AG09309 (cell line): ENCODE measurements around the gene HBD.
A peak's percentile ranks its signal among the peaks of the same experiment; 100 is the strongest.

Experiments
- DNase-seq: peaks from one replicate; pipeline ENCODE4 v3.0.0-alpha.2; 2010; ENCODE audit warnings: low read depth
- H3K4me3 ChIP-seq: 2 replicates; pipeline ENCODE4 v1.5.1; 2011; ENCODE audit warnings: mild to moderate bottlenecking, low read depth, low read length, moderate library complexity; ENCODE audit not compliant: control insufficient read depth
- TF ChIP-seq, protein P1 (sequence below): IDR thresholded peaks from 2 replicates; pipeline ENCODE4 v1.5.1; 2011; ENCODE audit warnings: mild to moderate bottlenecking, low read depth, low read length, inconsistent platforms; ENCODE audit not compliant: insufficient read depth, control insufficient read depth; ENCODE audit errors: missing control alignments

Gene HBD

DNA sequence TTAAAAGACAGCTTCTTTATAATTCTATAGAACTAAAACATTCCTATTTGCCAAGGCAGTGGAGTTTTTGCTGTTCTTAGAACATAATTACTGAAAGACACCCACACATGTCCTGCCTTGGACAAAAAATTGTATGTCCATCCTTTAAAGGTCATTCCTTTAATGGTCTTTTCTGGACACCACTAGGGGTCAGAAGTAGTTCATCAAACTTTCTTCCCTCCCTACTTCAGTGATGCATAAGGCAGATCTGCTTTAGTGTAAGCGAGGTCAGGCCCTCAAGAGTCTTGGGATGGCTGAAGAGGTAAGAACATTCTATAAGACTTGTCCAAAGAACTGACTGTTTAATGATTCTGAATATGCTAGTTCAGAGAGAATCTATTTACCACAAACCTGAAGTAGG lies 29.5 kb downstream of the HBD start:
- DNase-seq = peak; percentile 24
- H3K4me3 ChIP-seq = no peak overlapping the region

DNA sequence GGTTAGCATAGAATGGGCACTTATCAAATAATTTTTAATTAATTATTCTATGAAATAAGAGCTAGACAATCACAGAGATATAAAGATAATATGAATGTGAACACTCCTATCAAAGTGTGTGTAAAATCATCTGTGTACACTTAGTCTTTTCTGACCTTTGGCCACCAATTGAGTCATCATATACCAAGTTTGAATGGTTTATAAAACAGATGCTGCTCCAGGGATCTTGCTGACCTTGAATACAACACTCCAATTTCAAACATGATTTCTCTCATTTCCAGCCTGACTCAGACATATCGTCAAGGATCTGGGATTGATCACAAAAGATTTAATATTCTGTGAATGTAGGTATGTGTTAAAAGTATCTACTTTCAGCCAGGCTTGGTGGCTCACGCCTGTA lies 30.9 kb downstream of the HBD start:
- TF ChIP-seq, protein P1, sequence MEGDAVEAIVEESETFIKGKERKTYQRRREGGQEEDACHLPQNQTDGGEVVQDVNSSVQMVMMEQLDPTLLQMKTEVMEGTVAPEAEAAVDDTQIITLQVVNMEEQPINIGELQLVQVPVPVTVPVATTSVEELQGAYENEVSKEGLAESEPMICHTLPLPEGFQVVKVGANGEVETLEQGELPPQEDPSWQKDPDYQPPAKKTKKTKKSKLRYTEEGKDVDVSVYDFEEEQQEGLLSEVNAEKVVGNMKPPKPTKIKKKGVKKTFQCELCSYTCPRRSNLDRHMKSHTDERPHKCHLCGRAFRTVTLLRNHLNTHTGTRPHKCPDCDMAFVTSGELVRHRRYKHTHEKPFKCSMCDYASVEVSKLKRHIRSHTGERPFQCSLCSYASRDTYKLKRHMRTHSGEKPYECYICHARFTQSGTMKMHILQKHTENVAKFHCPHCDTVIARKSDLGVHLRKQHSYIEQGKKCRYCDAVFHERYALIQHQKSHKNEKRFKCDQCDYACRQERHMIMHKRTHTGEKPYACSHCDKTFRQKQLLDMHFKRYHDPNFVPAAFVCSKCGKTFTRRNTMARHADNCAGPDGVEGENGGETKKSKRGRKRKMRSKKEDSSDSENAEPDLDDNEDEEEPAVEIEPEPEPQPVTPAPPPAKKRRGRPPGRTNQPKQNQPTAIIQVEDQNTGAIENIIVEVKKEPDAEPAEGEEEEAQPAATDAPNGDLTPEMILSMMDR = no peak
- H3K4me3 ChIP-seq = no peak overlapping the region
- DNase-seq = no peak

More for the DNA sequence above, 29.5 kb downstream of the HBD start:
- TF ChIP-seq, protein P1 = peak; percentile 67

DNA sequence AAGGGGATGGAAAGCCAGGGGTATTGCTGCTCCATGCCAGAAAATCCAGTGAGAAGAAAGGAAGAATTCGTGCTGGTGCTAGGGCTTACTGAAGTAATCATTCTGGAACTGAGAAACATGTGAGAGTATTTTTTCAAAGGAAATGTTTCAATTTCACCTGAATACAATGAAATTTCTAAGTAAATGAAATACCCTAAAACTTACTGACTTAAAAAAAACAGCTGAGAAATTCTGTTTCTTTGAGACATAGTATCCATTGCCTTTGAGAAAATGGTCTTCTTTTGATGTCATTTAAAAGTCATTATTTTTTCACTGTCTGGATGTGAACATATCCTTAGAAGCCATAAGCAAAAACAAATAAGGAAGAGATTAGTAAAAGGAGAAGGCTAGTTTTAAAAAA lies 33.7 kb downstream of the HBD start, which contains the start of gene OR51V1:
TSS of gene OR51V1 (minus strand) at position 101 of the 400 bp plus-strand sequence. CDS start at position 101, 0 bp downstream.
- TF ChIP-seq, protein P1 = no peak
- no peak within 1 kb of the TSS for H3K4me3 ChIP-seq
- DNase-seq = no peak

DNA sequence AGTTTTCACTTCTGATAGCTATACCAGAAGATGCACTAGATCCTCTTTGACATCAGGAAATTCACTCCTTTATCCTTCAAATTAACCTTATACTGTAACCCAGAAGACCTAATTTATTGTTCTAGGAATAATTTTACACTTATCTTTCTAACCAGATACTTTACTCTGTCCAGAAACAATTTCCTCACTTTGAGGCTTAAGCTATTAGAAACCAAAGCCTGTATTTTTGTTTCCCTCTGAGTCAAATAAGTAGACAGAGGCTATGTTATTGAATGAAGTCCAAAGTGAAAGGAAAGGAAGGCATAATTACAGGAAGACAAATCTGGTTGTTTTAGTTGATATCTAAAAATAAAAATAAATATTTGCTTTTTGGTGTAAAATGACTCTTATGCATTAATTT lies 36.0 kb downstream of the HBD start:
- DNase-seq = no peak
- H3K4me3 ChIP-seq = no peak overlapping the region

DNA sequence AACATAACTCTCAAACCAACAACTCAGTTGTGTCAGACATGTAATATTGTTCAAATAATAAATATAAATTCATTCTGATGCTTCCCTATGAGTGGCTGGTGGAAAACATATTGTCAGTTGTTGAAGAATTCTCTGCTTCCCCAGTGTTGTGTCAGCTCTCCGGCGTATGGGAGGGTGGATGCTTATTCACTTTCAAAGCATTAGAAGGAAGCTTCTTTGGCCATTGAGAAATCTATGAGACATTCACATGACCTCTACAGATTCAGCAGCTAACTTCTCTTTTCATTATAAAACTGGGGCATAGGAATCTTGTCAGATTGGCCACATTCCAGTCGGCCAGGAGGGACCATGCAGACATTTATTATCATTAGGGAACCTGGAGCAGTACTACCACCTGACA lies 36.7 kb downstream of the HBD start:
- no peak overlapping the region for H3K4me3 ChIP-seq
- DNase-seq = no peak
- TF ChIP-seq, protein P1 = no peak

More for the DNA sequence above, 36.0 kb downstream of the HBD start:
- TF ChIP-seq, protein P1 = no peak

DNA sequence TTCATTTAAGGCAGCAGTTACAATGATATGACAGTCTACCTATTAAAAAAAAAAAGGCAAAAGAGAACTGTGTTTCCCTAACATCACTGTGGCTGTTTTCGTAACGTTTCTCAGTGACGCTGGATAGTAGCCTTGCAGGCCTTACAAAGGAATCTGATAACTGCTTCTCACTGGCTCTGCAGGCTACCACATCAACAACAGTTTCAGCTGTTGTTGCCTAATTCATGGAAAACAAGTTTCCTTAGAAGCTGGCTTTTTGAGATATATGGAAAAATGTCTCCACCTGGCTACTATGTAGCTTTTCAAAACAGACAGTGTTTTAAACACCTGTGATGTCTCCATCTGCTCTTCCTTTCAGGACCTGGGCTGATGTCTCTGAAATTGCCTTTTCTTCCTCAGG lies 37.6 kb downstream of the HBD start:
- TF ChIP-seq, protein P1 = no peak
- H3K4me3 ChIP-seq = no peak overlapping the region
- no peak for DNase-seq

DNA sequence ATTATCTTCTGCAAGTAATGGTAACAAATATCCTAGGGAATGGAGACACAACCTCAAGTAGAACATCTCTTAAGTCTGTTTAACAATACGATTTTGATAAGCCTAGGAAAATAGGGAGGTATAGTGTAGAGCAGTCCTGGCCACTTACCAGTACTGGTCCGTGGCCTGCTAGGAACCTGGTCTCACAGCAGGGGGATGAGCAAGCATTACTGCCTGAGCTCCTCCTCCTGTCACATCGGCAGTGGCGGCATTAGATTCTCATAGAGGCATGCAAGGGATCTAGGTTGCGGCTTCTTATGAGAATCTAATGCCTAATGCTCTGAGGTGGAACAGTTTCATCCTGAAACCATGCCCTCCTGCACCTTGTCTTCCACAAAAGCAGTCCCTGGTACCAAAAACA lies 38.2 kb downstream of the HBD start:
- TF ChIP-seq, protein P1 = no peak
- no peak overlapping the region for H3K4me3 ChIP-seq
- DNase-seq = no peak
